GM12878 (cell line): ENCODE results near the gene VANGL2. TPM values are rescaled to one million over a fixed set of nuclear protein-coding genes. Genes with fewer than 3 reads are reported as not detected.

Source experiments
- ATF7 ChIP-seq: fragments of 450-650 bp; IDR thresholded peaks from 2 replicates; pipeline ENCODE4 v1.6.1; 2016; ENCODE audit warnings: low read depth, mild to moderate bottlenecking
- BCL11A ChIP-seq: IDR thresholded peaks from 2 replicates; pipeline ENCODE4 v1.6.1; 2011; ENCODE audit warnings: low read depth, low read length
- IKZF1 ChIP-seq: fragments of 450-650 bp; conservative IDR thresholded peaks from 2 replicates; pipeline ENCODE4 v1.6.1; 2017; ENCODE audit warnings: antibody characterized with exemption, mild to moderate bottlenecking
- IRF4 ChIP-seq: IDR thresholded peaks from 2 replicates; pipeline ENCODE4 v1.6.1; 2011; ENCODE audit warnings: low read depth, low read length
- MEF2A ChIP-seq: IDR thresholded peaks from 2 replicates; pipeline ENCODE4 v1.6.1; 2011; ENCODE audit warnings: low read depth, mild to moderate bottlenecking, low read length, moderate library complexity; ENCODE audit not compliant: insufficient read depth
- MTA3 ChIP-seq: IDR thresholded peaks from 2 replicates; pipeline ENCODE4 v1.6.1; 2012; ENCODE audit warnings: low read length, inconsistent platforms, borderline replicate concordance
- NBN ChIP-seq: fragments of 450-650 bp; IDR thresholded peaks from 2 replicates; pipeline ENCODE4 v1.6.1; 2016
- NFIC ChIP-seq: IDR thresholded peaks from 2 replicates; pipeline ENCODE4 v1.6.1; 2012; ENCODE audit warnings: low read depth, mild to moderate bottlenecking, inconsistent platforms, low read length, moderate library complexity
- NR2C2 ChIP-seq: IDR thresholded peaks from 2 replicates; pipeline ENCODE4 v1.6.1; 2011; ENCODE audit warnings: borderline replicate concordance, low read depth; ENCODE audit not compliant: control insufficient read depth, insufficient read length
- PML ChIP-seq: IDR thresholded peaks from 2 replicates; pipeline ENCODE4 v1.6.1; 2012; ENCODE audit warnings: low read length, inconsistent platforms
- SMAD1 ChIP-seq: fragments of 450-650 bp; IDR thresholded peaks from 2 replicates; pipeline ENCODE4 v1.6.1; 2018; ENCODE audit warnings: mild to moderate bottlenecking, low read depth; ENCODE audit not compliant: partially characterized antibody
- SMARCA5 ChIP-seq: fragments of 450-650 bp; IDR thresholded peaks from 2 replicates; pipeline ENCODE4 v1.6.1; 2017; ENCODE audit warnings: mild to moderate bottlenecking
- STAT1 ChIP-seq: fragments of 450-650 bp; conservative IDR thresholded peaks from 2 replicates; pipeline ENCODE4 v1.6.1; 2014; ENCODE audit warnings: antibody characterized with exemption, mild to moderate bottlenecking
- SUPT20H ChIP-seq: IDR thresholded peaks from 2 replicates; pipeline ENCODE4 v1.6.1; 2011; ENCODE audit warnings: low read depth, mild to moderate bottlenecking, low read length, moderate library complexity, borderline replicate concordance; ENCODE audit not compliant: control insufficient read depth
- TBL1XR1 ChIP-seq: IDR thresholded peaks from 2 replicates; pipeline ENCODE4 v1.6.1; 2012; ENCODE audit warnings: low read depth, low read length, improper control_type of control experiment
- TCF12 ChIP-seq: IDR thresholded peaks from 2 replicates; pipeline ENCODE4 v1.6.1; 2011; ENCODE audit warnings: low read depth, mild to moderate bottlenecking, low read length
- TCF3 ChIP-seq: IDR thresholded peaks from 2 replicates; pipeline ENCODE4 v1.6.1; 2012; ENCODE audit warnings: low read depth, mild to moderate bottlenecking, low read length, borderline replicate concordance; ENCODE audit not compliant: insufficient read depth
- polyA plus RNA-seq, 11 experiments: library from polyadenylated mRNA; depleted of rRNA in 4 of 11; unstranded in 6 of 11; stranded (reverse) in 5 of 11; fragments of >200 nt; fragmentation: Nextera tagmentation in 4 of 11; fragmentation: Illumina TruSeq in 1 of 11; extraction: Ambion mirVana in 4 of 11; extraction: Trizol in 1 of 11; gene quantifications; 1 replicate in 1 of 11; 2 replicates in 10 of 11; pipeline versions ENCODE4 v1.2.1 to v1.2.3, GENCODE V29; 2011 to 2016; ENCODE audit warnings: inconsistent platforms in 2 of 11, missing spikeins in 2 of 11, low read depth in 1 of 11
- total RNA-seq, 4 experiments: library from RNA; depleted of rRNA in 3 of 4; stranded (reverse); fragments of >200 nt in 3 of 4; fragmentation: Illumina TruSeq in 1 of 4; extraction: Trizol in 1 of 4; gene quantifications; 2 replicates each; pipeline versions ENCODE4 v1.2.1 to v1.2.3, GENCODE V29; 2013 to 2021
- TF ChIP-seq, protein P1 (sequence below): IDR thresholded peaks from 2 replicates; pipeline ENCODE4 v1.6.1; 2012; ENCODE audit warnings: mild to moderate bottlenecking, low read depth, low read length
- TF ChIP-seq, protein P2 (sequence below): fragments of 450-650 bp; IDR thresholded peaks from 2 replicates; pipeline ENCODE4 v1.6.1; 2017; ENCODE audit warnings: mild to moderate bottlenecking, moderate library complexity
- TF ChIP-seq, protein P3 (sequence below): IDR thresholded peaks from 2 replicates; pipeline ENCODE4 v1.6.1; 2012; ENCODE audit warnings: low read depth, low read length, improper control_type of control experiment

The VANGL2 gene
- total and polyA plus RNA-seq, 10 of the 15 experiments (the other 5 are each of a cell fraction or from before 2014, with no cell fraction given): 0.10 to 5.0 (median 0.27) TPM

DNA sequence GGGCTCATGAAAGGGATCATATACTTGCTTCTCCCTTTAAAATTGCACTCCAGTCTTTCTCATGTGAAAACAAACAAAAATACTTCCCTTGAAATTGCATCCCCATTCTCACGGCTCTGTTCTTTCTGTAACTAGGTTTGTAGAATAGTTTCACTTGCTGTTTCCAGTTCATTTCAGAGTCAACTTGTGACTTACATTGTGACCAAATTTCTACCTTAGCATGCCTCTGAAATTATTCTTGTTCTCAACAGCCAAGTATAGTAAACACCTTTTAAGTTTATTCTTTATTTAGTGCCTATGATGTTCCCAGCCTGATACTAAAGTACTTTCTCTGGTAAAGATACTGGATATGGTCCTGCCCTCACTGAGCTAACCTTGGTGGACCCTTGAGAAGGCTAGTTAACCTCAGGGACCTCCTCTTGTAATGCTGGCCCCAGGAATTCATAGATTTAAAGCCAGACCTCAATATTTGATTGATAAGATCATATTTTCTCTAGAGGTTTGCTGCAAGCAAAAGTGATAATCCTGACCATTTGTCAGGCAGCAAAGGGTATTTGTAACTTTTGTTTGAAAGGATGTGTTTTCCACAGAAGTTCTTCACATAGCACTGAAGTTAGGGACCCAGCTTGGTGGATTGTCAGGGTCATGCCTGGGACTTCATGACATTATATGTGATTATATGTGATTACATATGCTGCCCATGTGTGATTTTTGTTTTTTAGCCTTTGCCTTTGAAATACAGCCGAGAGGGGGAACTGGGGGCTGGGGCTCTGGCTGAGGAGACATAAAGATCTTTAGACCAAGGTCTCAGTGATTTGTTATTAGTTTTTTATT lies 29.6 kb downstream of the VANGL2 start (continued):
- 0 out of 2 replicates have a peak, but pooled peaks have one; percentile 55 for TF ChIP-seq MEF2A
- peak; percentile 87 for TF ChIP-seq NFIC
- peak; percentile 10; the same call in 1 of the 2 replicates for TF ChIP-seq NBN
- TF ChIP-seq, protein P1, sequence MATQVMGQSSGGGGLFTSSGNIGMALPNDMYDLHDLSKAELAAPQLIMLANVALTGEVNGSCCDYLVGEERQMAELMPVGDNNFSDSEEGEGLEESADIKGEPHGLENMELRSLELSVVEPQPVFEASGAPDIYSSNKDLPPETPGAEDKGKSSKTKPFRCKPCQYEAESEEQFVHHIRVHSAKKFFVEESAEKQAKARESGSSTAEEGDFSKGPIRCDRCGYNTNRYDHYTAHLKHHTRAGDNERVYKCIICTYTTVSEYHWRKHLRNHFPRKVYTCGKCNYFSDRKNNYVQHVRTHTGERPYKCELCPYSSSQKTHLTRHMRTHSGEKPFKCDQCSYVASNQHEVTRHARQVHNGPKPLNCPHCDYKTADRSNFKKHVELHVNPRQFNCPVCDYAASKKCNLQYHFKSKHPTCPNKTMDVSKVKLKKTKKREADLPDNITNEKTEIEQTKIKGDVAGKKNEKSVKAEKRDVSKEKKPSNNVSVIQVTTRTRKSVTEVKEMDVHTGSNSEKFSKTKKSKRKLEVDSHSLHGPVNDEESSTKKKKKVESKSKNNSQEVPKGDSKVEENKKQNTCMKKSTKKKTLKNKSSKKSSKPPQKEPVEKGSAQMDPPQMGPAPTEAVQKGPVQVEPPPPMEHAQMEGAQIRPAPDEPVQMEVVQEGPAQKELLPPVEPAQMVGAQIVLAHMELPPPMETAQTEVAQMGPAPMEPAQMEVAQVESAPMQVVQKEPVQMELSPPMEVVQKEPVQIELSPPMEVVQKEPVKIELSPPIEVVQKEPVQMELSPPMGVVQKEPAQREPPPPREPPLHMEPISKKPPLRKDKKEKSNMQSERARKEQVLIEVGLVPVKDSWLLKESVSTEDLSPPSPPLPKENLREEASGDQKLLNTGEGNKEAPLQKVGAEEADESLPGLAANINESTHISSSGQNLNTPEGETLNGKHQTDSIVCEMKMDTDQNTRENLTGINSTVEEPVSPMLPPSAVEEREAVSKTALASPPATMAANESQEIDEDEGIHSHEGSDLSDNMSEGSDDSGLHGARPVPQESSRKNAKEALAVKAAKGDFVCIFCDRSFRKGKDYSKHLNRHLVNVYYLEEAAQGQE: no peak
- TF ChIP-seq, protein P2, sequence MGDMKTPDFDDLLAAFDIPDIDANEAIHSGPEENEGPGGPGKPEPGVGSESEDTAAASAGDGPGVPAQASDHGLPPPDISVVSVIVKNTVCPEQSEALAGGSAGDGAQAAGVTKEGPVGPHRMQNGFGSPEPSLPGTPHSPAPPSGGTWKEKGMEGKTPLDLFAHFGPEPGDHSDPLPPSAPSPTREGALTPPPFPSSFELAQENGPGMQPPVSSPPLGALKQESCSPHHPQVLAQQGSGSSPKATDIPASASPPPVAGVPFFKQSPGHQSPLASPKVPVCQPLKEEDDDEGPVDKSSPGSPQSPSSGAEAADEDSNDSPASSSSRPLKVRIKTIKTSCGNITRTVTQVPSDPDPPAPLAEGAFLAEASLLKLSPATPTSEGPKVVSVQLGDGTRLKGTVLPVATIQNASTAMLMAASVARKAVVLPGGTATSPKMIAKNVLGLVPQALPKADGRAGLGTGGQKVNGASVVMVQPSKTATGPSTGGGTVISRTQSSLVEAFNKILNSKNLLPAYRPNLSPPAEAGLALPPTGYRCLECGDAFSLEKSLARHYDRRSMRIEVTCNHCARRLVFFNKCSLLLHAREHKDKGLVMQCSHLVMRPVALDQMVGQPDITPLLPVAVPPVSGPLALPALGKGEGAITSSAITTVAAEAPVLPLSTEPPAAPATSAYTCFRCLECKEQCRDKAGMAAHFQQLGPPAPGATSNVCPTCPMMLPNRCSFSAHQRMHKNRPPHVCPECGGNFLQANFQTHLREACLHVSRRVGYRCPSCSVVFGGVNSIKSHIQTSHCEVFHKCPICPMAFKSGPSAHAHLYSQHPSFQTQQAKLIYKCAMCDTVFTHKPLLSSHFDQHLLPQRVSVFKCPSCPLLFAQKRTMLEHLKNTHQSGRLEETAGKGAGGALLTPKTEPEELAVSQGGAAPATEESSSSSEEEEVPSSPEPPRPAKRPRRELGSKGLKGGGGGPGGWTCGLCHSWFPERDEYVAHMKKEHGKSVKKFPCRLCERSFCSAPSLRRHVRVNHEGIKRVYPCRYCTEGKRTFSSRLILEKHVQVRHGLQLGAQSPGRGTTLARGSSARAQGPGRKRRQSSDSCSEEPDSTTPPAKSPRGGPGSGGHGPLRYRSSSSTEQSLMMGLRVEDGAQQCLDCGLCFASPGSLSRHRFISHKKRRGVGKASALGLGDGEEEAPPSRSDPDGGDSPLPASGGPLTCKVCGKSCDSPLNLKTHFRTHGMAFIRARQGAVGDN: peak; percentile 75
- TF ChIP-seq BCL11A: 0 out of 2 replicates have a peak, but pooled peaks have one; percentile 30
- 0 out of 2 replicates have a peak, but pooled peaks have one; percentile 67 for TF ChIP-seq PML
- no peak for TF ChIP-seq SUPT20H
- peak; percentile 59; the same call in 1 of the 2 replicates for TF ChIP-seq TBL1XR1
- TF ChIP-seq ATF7: peak; percentile 56; the same call in 1 of the 2 replicates
- no peak for TF ChIP-seq SMARCA5
- peak; percentile 67; the same call in 1 of the 2 replicates for TF ChIP-seq TCF12
- TF ChIP-seq IKZF1: peak; percentile 70
- no peak for TF ChIP-seq NR2C2
- TF ChIP-seq STAT1: no peak
- 0 out of 2 replicates have a peak, but pooled peaks have one; percentile 43 for TF ChIP-seq MTA3
- TF ChIP-seq TCF3: no peak
- peak; percentile 70; the same call in 1 of the 2 replicates for TF ChIP-seq IRF4
- TF ChIP-seq, protein P3, sequence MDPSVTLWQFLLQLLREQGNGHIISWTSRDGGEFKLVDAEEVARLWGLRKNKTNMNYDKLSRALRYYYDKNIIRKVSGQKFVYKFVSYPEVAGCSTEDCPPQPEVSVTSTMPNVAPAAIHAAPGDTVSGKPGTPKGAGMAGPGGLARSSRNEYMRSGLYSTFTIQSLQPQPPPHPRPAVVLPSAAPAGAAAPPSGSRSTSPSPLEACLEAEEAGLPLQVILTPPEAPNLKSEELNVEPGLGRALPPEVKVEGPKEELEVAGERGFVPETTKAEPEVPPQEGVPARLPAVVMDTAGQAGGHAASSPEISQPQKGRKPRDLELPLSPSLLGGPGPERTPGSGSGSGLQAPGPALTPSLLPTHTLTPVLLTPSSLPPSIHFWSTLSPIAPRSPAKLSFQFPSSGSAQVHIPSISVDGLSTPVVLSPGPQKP: no peak
- TF ChIP-seq SMAD1: peak; percentile 76
